WTC11 (cell line): Measurements from ENCODE around the gene HSPH1. TPM values are rescaled to one million over a fixed set of nuclear protein-coding genes. Genes with fewer than 3 reads are reported as not detected.

Source experiments
- ATAC-seq: fragments of 200-7000 bp; cut with Tn5 transposase; 2 replicates; pipeline ENCODE4 v1.10.0; 2021; ENCODE audit warnings: mild to moderate bottlenecking, moderate library complexity
- CTCF ChIA-PET: fragments of 300-600 bp; sonication (Branson Sonifier 250); formaldehyde crosslinking; loops from one replicate; lab custom pipeline; 2021; ENCODE audit warnings: antibody characterized with exemption; lab: Charles Lee
- POLR2A ChIA-PET: fragments of 350-600 bp; sonication (Branson Sonifier 250); formaldehyde crosslinking; loops from one replicate; lab custom pipeline; 2021; ENCODE audit warnings: antibody characterized with exemption; lab: Charles Lee
- DNase-seq: peaks from one replicate; pipeline ENCODE4 v3.0.0; 2021; ENCODE audit warnings: low spot score
- H3K27ac Mint-ChIP-seq: 2 replicates; pipeline ENCODE4 v1.8.0; 2021; ENCODE audit warnings: mixed read lengths
- H3K27me3 Mint-ChIP-seq: 2 replicates; pipeline ENCODE4 v1.8.0; 2021; ENCODE audit warnings: low read depth, mild to moderate bottlenecking, moderate library complexity, mixed read lengths
- H3K36me3 Mint-ChIP-seq: 2 replicates; pipeline ENCODE4 v1.8.0; 2021; ENCODE audit warnings: mixed read lengths
- H3K4me1 Mint-ChIP-seq: 2 replicates; pipeline ENCODE4 v1.8.0; 2022; ENCODE audit warnings: mixed read lengths
- H3K4me3 Mint-ChIP-seq: 2 replicates; pipeline ENCODE4 v1.8.0; 2021; ENCODE audit warnings: mild to moderate bottlenecking, moderate library complexity, mixed read lengths
- H3K9me3 Mint-ChIP-seq: 2 replicates; pipeline ENCODE4 v1.8.0; 2021; ENCODE audit warnings: mixed read lengths
- AFF4 ChIP-seq: sonication (generic); formaldehyde crosslinking; IDR thresholded peaks from 2 replicates; pipeline ENCODE4 v1.8.1; 2023; ENCODE audit warnings: mild to moderate bottlenecking, missing genetic modification reagents, borderline replicate concordance
- CREB1 ChIP-seq: sonication (generic); formaldehyde crosslinking; IDR thresholded peaks from 2 replicates; pipeline ENCODE4 v1.8.0; 2023; ENCODE audit warnings: mild to moderate bottlenecking, missing genetic modification reagents
- ETV6 ChIP-seq: sonication (generic); formaldehyde crosslinking; IDR thresholded peaks from 2 replicates; pipeline ENCODE4 v1.8.1; 2022; ENCODE audit warnings: mild to moderate bottlenecking, missing genetic modification reagents
- GABPB1 ChIP-seq: sonication (generic); formaldehyde crosslinking; IDR thresholded peaks from 2 replicates; pipeline ENCODE4 v1.8.1; 2023; ENCODE audit warnings: mild to moderate bottlenecking, missing genetic modification reagents
- GRHL2 ChIP-seq: fragments of 250-450 bp; sonication (Bioruptor Pico); IDR thresholded peaks from 2 replicates; pipeline ENCODE4 v1.8.0; 2022; ENCODE audit warnings: mild to moderate bottlenecking, moderate library complexity; ENCODE audit not compliant: insufficient replicate concordance, severe bottlenecking
- MAX ChIP-seq: sonication (generic); formaldehyde crosslinking; IDR thresholded peaks from 2 replicates; pipeline ENCODE4 v1.8.0; 2022; ENCODE audit warnings: mild to moderate bottlenecking, missing genetic modification reagents
- MXD4 ChIP-seq: fragments of 250-450 bp; sonication (Bioruptor Pico); IDR thresholded peaks from 2 replicates; pipeline ENCODE4 v1.8.0; 2021; ENCODE audit warnings: mild to moderate bottlenecking, moderate library complexity, borderline replicate concordance
- ZBTB43 ChIP-seq: sonication (generic); formaldehyde crosslinking; IDR thresholded peaks from 2 replicates; pipeline ENCODE4 v1.8.1; 2023; ENCODE audit warnings: mild to moderate bottlenecking, missing genetic modification reagents
- ZNF423 ChIP-seq: fragments of 250-450 bp; sonication (Bioruptor Pico); IDR thresholded peaks from 2 replicates; pipeline ENCODE4 v2.1.2; 2022; ENCODE audit warnings: mild to moderate bottlenecking, moderate library complexity
- total RNA-seq: library from RNA; stranded (reverse); gene quantifications from 3 replicates; pipeline ENCODE4 v1.2.3, GENCODE V29; 2021
- TF ChIP-seq, protein P1 (sequence below): fragments of 250-450 bp; sonication (Bioruptor Pico); conservative IDR thresholded peaks from 2 replicates; pipeline ENCODE4 v1.9.0; 2021; ENCODE audit warnings: mild to moderate bottlenecking
- TF ChIP-seq, protein P2 (sequence below): sonication (generic); formaldehyde crosslinking; IDR thresholded peaks from 2 replicates; pipeline ENCODE4 v1.8.1; 2022; ENCODE audit warnings: mild to moderate bottlenecking, moderate library complexity, missing genetic modification reagents
- TF ChIP-seq, protein P3 (sequence below): fragments of 200-600 bp; IDR thresholded peaks from 2 replicates; pipeline ENCODE4 v1.8.0; 2022; ENCODE audit warnings: antibody characterized with exemption
- TF ChIP-seq, protein P4 (sequence below): sonication (generic); formaldehyde crosslinking; IDR thresholded peaks from 2 replicates; pipeline ENCODE4 v1.8.0; 2023; ENCODE audit warnings: mild to moderate bottlenecking, missing genetic modification reagents

Gene HSPH1
- total RNA-seq, 1 experiment from 2014 or later, result 114 TPM

DNA sequence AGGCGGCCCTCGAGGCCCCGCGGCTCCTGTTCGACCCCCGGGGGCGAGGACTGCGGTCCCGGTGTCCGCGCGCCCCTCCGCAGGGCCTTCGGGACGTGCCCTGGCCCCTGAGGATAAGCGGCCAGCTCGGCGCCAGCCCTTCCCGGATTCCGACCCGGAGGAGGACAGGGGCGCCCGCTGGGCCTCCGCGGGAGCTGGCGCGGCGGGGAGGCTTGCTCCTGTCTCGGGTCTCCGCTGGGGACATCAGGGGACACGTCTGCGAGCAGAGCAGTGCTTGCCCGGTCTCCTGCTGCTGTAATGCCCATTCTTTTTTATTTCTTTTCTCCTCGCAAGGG, 38.9 kb upstream of the HSPH1 start:
- H3K27ac Mint-ChIP-seq, result no peak overlapping the region
- peaks cover 12% of the 10 kb centered on the region for H3K27me3 Mint-ChIP-seq
- H3K4me3 Mint-ChIP-seq, result peak overlapping the region; percentile 72
- H3K9me3 Mint-ChIP-seq, result no peaks in the 10 kb centered on the region
- ChIA-PET POLR2A (no interaction called here), CTCF (interaction anchor here (0.6 to 2.2 kb wide), 5 partner anchors 8 to 1468 kb away, joined by 3 to 15 read pairs (median 4); no protein-coding TSS in a partner anchor)
- DNase-seq (peak; percentile 42), ATAC-seq (no peak)
- peaks cover 25% of the 10 kb centered on the region for H3K4me1 Mint-ChIP-seq
- H3K36me3 Mint-ChIP-seq, result no peaks in the 10 kb centered on the region
- TF ChIP-seq, protein P1, sequence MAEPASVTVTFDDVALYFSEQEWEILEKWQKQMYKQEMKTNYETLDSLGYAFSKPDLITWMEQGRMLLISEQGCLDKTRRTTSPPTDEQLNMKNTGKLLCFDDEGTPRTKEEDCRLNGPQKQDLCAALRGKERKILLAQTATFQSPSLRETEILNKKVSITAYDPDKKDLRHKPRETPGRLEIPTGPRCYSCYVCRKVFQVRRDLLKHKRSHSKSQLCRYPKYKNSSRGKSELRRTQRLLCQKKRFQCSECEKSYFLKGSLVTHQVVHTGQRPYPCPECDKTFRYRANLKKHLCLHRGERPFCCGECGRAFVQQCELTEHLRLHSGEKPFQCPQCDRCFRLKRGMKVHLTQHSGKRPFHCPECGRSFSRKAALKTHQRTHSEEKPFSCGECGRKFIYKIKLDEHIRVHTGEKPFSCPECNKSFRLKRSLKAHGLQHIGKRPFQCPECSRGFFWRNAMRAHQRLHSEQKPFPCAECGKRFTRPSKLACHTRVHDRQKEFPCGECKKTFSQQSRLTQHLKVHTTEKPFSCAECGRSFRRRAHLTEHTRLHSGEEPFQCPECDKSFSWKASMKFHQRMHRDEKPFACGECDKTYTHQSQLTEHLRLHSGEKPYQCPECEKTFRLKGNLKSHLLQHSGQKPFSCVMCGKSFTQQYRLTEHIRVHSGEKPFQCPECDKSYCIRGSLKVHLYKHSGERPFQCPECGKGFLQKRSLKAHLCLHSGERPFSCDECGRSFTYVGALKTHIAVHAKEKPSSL (CRISPR knock-in tag), result no peak
- TF ChIP-seq ZNF423 (CRISPR knock-in tag), result peak; percentile 98

GRCh38 chr13:31199849-31200636, 38.3 kb upstream of the HSPH1 start, which contains the start of gene B3GLCT:
Gene B3GLCT, plus strand, starts transcription at chr13:31199975. Its CDS starts 110 bp downstream, at chr13:31200085.
- ATAC-seq (peak; percentile 88), DNase-seq (peak; percentile 83)
- Mint-ChIP-seq H3K27me3 (peaks cover 12% of the 10 kb centered on the region), H3K27ac (0 out of 2 replicates have a peak within 1 kb of the TSS, but pooled peaks have one; percentile 16), H3K36me3 (no peaks in the 10 kb centered on the region), H3K9me3 (no peaks in the 10 kb centered on the region), H3K4me3 (peak within 1 kb of the TSS; percentile 72), H3K4me1 (peaks cover 25% of the 10 kb centered on the region)
- CTCF ChIA-PET, result interaction anchor here (0.6 to 2.2 kb wide), 8 partner anchors 9 to 224 kb away, joined by 3 to 15 read pairs (median 4); no protein-coding TSS in a partner anchor
- POLR2A ChIA-PET, result interaction anchor here (0.6 kb wide), 1 partner anchor 37 kb away, joined by 7 read pairs; no protein-coding TSS in a partner anchor
- TF ChIP-seq, protein P2, sequence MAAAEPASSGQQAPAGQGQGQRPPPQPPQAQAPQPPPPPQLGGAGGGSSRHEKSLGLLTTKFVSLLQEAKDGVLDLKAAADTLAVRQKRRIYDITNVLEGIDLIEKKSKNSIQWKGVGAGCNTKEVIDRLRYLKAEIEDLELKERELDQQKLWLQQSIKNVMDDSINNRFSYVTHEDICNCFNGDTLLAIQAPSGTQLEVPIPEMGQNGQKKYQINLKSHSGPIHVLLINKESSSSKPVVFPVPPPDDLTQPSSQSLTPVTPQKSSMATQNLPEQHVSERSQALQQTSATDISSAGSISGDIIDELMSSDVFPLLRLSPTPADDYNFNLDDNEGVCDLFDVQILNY (CRISPR knock-in tag), result no peak; the same call in 1 of the 2 replicates
- no peak for TF ChIP-seq MXD4 (CRISPR knock-in tag)
- no peak for TF ChIP-seq CREB1
- TF ChIP-seq GRHL2 (CRISPR knock-in tag), result no peak
- TF ChIP-seq, protein P3, sequence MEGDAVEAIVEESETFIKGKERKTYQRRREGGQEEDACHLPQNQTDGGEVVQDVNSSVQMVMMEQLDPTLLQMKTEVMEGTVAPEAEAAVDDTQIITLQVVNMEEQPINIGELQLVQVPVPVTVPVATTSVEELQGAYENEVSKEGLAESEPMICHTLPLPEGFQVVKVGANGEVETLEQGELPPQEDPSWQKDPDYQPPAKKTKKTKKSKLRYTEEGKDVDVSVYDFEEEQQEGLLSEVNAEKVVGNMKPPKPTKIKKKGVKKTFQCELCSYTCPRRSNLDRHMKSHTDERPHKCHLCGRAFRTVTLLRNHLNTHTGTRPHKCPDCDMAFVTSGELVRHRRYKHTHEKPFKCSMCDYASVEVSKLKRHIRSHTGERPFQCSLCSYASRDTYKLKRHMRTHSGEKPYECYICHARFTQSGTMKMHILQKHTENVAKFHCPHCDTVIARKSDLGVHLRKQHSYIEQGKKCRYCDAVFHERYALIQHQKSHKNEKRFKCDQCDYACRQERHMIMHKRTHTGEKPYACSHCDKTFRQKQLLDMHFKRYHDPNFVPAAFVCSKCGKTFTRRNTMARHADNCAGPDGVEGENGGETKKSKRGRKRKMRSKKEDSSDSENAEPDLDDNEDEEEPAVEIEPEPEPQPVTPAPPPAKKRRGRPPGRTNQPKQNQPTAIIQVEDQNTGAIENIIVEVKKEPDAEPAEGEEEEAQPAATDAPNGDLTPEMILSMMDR, result peak; percentile 93
- no peak for TF ChIP-seq GABPB1 (CRISPR knock-in tag)
- TF ChIP-seq AFF4 (CRISPR knock-in tag), result no peak
- TF ChIP-seq ZBTB43 (CRISPR knock-in tag), result no peak
- TF ChIP-seq, protein P4, sequence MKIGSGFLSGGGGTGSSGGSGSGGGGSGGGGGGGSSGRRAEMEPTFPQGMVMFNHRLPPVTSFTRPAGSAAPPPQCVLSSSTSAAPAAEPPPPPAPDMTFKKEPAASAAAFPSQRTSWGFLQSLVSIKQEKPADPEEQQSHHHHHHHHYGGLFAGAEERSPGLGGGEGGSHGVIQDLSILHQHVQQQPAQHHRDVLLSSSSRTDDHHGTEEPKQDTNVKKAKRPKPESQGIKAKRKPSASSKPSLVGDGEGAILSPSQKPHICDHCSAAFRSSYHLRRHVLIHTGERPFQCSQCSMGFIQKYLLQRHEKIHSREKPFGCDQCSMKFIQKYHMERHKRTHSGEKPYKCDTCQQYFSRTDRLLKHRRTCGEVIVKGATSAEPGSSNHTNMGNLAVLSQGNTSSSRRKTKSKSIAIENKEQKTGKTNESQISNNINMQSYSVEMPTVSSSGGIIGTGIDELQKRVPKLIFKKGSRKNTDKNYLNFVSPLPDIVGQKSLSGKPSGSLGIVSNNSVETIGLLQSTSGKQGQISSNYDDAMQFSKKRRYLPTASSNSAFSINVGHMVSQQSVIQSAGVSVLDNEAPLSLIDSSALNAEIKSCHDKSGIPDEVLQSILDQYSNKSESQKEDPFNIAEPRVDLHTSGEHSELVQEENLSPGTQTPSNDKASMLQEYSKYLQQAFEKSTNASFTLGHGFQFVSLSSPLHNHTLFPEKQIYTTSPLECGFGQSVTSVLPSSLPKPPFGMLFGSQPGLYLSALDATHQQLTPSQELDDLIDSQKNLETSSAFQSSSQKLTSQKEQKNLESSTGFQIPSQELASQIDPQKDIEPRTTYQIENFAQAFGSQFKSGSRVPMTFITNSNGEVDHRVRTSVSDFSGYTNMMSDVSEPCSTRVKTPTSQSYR, result no peak
- peak; percentile 84; the same call in 1 of the 2 replicates for TF ChIP-seq ETV6 (CRISPR knock-in tag)
- 0 out of 2 replicates have a peak, but pooled peaks have one; percentile 18 for TF ChIP-seq MAX (CRISPR knock-in tag)
- TF ChIP-seq, protein P1 (CRISPR knock-in tag), result no peak
